ENCODE data around the gene IDI1.
"Not testable (repeated sequence)": the region's sequence is repeated elsewhere in the genome, so short reads cannot be mapped to it uniquely, and the experiment has no call there.

Gene IDI1

DNA sequence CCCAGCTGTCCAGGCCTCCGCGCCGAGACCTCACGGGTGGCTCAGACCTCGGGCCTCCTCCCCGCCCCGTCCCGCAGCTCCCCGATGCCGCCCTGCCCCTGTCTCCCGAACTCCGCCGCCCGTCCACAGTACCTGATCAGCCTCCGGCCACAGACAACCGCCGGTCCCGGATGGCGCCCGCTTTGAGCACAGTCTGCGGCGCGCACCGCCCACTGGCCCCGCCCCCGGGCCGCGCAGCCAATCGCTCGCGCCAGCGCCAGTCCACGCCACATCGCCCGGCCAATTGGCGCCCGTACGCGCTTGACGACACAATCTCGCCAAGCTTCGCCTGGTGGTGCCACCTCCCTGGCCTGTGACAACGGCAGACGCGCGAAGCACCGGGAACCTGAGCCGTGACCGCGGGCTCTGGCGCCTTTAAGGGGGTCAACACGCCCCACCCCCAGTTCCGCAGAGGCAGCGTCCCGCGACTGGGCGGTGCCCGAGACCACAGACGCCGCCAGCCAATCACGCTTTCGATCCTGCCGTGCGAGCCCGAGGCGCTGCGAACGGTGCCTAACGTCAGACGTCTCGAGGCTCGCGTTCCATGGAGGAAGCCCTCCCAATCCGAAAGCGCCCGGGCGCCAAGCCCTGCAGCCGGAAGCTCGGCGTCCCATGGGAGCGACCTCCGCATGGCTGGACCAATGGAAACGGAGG, at the start of gene IDI1:
IDI1 (minus strand) TSS at position 388 of the 693 bp plus-strand sequence; CDS start at position 272, 116 bp downstream.
- DNase-seq = peak; percentile 90 to 100 (median 99)

DNA sequence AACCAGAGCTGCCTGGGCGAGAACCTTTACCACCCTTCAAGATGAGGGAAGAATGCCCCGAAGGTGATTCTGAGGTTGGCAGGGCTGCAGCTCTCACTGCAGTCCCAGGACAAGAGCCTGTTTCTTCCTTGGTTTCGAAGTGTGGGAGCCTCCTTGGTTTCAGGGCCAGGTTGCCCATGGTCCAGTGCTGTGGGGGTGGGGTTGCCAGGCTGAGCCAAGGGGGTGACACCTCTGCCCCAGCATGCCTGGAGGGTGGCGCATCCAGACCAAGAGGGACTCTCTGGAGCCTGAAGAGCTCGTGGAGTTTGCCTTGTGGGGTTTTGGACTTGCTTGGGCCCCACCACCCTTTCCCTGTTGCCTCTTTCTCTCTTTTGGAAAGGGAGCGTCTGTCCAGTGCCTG, 48.5 kb upstream of the IDI1 start:
- DNase-seq = no peak

DNA sequence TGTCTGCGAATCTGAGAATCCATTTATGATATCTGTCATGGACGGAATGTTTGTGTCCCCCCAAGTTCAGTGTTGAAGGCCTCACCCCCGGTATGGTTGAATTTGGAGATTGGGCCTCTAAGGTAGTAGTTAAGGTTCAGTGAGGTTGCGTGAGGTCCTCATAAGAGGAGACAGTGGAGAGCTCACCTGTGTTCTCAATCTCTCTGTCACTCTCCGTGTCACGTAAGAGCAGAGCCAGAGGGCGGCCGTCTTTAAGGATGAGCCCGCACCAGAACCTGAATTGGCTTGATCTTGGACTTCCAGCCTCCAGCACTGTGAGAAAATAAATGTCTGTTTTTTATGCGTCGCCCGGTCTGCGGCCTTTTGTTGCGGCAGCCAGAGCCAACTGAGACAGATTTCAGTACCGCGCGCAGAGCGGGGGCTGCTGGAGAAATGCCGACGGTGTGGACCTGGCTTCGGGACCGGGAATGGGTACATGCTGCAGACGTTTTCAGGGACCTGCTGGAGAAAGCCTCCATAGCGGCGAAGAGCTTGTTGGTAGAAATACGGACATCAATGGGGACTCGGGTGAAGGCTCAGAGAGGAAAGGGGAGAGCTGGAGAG, 47.5 kb upstream of the IDI1 start:
- no peak for DNase-seq

DNA sequence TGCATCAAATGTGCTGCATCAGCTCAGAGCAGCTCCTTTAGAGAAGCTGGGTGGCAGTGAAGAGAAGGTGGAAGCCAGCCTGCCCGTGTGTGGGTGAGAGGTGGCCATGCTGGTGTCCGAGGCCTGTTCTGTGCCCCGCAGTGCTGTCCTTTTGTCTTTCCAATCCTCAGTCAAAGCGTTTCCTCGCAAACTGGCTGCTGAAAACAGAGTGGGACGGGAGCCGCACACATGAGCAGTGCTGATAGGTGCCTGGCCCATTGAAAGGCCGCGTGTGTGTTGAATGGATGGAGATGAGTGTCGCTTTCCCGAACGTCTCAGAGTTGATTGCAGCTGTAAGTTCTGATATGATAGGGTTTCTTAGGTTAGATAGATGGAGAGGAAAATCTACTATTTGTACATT, 46.6 kb upstream of the IDI1 start:
- no peak for DNase-seq

DNA sequence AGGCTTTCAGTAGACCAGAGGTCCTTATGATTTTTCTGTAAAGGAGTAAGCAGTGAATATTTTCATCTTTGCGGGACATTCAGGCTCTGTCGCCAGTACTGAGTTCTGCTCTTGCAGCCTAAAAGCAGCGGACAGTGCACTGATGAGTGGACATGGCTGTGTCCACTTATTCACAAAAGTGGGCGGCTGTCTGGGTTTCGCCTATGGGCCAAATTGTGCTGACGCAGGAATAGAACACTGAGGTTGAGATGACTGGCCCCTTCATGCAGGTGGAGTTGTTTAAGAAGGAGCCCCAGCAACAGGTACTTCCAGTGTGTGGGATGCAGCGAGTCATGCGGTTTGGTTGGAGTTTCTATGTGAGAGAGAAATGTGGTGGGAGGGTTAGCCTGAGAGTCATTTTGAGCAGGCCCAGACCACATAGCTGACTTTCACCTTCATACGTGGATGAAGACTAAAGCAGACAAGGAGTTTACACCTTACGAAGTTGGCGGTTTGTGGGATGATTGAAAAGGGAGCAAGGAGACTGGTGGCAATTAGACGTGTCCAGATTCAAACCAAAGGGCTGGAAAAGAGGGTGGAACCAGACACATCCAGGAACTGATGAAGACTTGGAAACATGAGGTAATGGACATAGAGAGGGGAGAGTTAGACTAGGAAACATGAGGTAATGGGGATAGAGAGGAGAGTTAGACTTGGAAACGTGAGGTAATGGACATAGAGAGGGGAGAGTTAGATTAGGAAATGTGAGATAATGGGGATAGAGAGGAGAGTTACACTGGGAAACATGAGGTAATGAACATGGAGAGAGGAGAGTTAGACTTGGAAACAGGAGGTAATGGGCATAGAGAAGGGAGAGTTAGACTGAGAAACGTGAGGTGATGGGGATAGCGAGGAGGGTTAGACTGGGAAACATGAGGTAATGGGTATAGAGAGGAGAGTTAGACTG, 45.5 kb upstream of the IDI1 start:
- no peak for DNase-seq

DNA sequence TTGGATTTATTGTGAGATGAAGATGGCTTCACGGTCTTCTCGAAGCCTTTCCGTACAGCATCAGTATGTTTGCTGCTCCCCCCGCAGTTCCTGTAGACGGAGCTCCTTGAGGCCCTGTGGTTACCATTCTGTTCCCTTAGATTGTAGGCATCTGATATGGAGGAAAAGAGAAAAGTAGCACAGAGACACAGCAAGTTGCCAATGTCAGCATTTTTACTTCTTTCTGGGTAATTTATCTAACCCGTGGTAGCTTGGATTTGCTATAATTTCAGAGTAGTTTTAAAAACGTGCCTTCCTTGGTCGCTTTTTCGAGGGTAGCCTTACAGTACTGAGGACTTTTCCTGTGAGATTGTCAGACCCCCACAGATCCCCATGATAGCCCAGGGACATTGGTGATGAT, 44.8 kb upstream of the IDI1 start:
- DNase-seq = no peak

DNA sequence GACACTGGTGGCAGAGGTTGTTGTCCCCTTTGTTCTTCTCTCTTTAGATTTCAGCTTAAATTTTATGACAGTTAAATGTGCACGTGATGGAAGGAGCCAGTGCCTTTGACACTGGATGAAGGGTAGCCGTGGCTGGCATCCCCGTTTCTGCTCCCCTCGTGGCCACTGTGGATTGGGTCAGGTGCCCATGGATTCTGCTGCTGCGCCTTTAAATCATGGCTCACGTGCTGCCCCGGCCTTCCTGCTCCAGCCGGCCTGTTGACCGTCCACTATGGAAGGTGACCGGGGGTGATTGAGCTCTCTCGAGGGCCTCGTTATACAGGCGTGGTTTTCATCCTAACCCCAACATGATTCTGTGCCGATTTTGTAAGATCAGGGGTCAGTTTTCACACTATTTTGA, 41.8 kb upstream of the IDI1 start:
- no peak for DNase-seq

DNA sequence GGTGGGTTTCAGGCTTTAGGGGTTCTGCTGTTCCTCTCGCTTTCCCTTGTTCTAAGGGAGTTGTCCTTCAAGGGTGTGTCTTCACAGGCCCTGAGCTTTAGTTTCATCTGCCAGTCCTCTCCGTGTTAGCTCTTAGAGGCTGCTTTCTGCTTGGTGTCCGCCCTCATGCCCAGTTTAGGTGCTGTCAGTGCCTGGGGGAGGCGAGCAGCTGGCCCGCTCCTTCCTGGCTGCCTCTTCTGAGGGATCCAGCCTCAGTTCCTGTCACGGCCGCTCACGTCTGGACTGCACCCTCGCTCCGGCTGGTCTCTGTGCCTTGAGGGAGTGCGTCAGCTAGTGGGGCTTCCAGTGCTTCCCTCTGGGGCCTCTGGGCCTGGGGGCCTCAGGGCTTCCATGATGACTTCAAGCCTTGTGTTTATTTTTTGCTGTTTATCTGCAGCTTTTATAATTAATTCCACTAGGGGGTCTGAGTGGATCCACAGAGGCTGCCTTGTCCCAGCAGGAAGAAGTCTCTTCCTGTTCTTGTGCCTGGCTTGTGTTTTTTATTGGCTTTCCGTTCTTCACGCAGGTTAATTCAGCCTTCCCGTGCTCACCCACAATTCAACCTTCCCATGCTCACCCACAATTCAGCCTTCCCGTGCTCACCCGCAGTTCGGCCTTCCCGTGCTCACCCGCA, 40.2 kb upstream of the IDI1 start:
- no peak for DNase-seq

DNA sequence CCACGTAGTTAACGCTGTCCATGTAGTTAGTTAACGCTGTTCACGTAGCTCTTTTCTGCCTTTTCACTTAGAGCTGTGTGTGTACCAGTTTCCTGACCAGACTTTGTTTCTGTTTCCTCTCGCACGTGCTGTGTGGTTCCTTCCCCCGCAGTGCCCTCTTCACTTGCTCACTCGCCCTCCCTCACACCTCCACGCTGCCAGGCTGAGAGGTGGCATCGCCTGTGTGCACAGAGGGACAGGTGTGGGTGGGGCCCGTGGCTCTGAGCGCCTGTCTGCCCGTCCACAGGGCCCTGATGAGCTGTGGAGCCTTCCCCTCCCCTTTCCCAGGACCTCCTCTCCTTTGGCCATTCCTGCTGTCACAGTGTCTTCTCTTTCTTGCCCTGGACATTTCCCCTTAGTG, 37.9 kb upstream of the IDI1 start:
- DNase-seq = no peak

DNA sequence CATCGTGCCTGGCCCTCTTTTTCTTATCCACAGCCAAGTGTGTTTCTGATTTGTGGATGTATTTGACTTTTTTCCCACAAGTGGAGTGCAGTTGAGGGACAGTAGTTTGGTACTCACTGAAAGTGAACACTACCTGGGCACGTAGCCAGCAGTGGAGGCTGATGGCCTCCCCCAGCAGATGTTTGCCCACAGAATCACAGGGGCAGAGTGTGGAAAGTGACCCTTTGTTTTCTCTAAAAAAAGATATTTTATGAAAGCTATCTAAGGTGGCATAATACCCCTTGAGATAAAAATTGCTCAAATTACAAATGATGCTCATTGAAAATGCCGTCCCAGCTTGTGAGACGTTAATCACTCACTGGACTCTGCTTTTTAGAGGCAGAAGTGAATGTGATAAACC, 36.3 kb upstream of the IDI1 start:
- no peak for DNase-seq

DNA sequence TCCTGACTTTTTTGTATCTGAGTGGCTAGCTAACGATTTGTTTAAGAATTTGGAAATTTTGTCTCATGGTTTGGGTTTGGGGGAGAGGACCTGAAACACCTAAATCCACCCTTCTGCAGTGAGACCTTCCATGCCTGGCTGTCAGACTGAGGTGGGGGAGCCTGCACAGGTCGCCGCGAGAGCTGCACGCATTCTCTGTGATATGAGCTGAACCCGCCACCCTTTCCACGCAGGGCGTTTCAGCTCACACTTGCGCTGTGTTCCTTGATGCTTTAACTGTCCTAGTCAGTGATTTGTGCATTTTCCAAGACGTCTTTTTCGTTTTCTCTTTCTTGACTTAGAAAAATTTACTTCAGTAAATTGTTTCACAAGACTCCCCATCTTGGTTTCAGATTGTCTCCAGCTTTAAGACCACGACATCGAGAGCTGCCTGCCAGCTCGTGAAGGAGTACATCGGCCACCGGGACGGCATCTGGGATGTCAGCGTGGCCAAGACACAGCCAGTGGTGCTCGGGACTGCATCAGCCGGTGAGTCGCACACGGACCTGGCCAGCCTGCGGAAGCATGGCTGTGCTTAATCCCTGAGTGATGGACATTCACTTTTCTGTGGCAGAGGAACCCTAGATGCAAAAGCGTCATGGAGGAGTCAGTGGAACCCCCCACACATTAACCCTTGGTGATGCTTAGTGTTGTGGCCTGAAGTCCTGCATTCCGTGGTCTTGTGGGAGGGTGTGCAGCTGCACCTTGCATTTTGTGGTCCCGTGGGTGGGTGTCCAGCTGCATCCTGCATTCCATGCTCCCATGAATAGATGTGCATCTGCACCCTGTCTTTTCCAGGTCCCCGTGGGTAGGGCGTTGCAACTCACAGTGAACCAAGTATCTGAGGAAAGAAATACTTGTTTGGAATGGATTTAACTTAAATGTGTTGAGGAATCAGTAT, 35.4 kb upstream of the IDI1 start:
- no peak for DNase-seq

DNA sequence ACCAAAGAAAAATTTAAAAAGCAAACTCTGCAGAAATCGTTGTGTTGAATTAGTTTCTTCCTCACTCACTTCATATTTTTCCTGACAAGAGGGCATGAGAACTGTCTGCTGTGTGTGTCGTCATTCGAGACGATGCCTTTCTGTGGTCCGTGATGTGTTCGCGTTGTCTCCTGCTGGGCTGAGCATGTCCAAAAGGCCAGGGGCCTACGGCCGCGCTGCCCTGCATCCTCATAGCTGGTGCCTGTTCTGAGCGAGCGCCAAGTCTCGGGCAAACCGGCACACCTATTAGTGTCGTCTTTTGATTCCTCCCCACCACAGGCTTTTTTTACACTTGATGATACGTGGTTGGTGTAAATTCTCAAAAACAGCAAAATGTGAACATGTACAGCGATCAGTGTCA, 34.7 kb upstream of the IDI1 start:
- no peak for DNase-seq

DNA sequence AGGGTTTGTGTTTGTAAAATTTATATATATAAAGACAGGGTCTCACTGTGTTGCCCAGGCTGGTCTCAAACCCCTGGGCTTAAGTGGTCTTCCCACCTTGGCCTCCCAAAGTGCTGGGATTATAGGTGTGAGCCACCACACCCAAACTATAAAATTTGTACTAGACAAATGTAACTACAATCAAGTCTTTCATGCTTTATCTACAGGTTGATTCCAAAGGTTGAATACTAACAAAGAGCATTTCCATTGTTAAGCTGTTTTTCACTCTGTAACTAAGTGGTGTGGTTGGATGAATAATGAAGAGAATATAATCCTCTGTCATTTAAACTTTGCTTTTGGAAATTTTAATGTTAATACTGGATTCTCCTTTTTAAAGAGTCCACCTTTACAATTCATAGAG, 29.7 kb upstream of the IDI1 start:
- DNase-seq = no peak

DNA sequence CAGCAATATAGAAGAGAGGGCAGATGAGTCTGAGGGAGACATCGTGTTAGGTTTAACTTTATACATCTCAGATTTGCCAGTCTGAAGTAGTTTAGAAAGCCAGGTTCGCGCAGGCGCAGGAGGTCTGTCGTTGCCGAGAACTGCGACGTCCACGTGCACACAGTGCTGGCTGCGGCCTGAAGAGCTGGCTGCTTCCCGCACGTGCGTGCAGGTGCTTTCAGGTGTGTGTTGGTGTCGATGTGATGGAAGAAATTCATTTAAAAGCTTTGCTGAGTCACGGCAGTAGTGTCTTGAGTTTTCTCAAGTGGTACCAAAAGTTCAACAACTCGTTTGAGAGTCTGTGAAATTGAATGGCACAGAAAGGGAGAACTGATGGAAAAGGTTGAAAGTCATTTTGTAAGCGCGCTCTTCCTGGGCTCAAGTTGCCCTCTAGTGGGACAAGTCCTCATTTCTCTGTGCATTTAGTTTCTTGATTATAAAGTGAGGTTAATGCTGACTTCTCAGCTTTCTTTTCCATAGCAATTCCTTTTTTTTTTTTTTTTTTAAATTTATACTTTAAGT, 25.9 kb upstream of the IDI1 start:
- DNase-seq = no peak

DNA sequence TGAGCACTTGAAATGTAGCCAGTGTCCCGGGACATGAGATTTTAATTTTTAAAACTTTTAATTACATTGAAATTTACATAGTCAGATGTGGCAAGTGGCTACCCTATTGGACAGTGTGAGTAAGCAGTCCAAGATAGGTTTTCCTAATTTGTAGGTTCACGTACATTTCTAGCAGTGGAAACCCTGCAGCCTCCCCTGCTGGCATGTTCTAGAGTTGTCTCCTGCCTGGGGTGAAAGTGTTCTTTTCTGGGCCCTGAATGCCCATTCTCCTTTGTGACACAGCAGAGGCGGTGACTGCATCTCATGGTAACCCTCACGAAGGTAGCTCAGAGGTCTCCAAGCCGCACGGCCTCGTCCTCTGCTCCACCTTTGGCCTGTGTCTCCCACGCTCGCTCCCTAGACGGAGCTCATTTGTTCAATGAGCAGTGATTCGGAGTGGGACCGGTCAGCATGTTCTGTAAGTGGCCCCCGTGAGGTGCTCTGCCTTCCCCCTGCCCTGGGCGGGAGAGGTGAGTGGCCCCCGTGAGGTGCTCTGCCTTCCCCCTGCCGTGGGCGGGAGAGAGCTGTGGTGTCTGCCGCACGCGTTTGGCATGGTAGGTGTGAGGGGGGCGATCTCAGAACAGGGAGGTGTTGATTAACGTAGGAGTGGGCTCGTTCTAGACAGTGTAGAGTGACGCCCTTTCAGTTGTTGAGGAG, 25.3 kb upstream of the IDI1 start:
- no peak for DNase-seq

DNA sequence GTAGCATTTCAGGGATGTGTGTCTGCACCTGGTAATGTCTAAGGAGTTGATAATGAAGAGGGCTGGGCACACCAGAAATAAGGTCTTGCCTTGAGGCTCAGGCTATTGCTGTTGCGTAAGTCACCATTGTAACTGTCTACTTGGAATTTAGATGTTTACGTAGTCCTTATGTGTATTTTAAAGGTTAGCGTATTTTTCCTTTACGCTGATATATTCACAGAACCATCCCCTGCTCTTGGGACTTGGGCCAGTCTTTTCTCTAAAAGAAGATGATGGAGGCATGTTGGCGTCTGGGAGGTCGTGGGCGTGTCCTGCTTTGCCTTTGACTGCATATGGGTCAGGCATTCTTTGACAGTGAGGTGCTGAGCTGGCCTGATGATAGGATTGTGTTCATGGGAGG, 22.0 kb upstream of the IDI1 start:
- no peak for DNase-seq

DNA sequence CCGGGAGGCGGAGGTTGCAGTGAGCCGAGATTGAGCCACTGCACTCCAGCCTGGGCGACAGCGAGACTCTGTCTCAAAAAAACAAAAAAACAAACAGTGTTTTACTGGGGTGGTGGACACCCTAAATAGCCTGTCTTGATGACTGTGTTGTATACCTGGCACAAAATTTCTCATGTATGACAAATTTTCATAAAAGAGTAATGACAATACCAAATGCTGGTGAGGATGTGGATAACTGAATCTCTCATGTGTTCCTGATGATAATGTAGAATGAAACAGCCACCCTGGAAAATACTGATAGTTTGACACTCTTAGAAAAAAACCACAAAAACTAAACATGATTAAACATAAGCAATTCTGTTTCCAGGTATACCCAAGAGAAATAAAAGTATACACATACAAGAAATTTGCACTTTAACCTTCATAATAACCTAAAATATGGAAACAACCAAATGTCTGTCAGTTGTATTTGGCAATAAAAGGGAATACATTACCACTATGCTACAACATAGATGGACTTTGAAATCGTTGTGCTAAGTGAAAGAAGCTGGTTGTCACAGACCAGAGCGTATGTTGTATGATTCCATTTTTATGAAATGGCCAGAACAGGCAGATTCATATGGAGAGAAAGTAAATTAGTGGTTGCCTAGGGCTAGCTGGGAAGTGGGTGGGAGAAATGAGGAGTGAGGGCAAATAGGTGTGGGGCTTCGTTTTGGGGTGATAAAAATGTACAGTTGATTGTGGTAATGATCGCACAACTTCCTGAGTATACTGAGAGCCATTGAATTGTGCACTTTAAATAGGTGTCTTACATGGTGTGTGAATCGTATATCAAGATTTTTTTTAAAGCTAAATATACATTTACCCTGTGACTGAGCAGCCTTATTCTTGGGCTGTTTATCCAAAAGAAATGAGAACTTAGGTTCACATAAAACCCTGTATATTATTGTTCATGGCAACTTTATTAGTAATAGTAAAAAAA, 19.8 kb upstream of the IDI1 start:
- DNase-seq = no peak

DNA sequence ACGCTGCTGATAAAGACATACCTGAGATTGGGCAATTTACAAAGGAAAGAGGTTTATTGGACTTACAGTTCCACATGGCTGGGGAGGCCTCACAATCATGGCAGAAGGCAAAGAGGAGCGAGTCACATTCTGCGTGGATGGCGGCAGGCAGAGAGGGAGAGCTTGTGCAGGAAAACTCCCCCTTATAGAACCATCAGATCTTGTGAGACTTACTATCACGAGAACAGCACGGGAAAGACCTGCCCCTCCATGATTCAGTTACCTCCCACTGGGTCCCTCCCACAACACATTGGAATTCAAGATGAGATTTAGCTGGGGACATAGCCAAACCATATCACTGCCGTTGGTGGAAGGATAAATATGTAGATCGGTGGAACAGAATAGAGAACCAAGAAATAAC, 17.8 kb upstream of the IDI1 start:
- not testable (repeated sequence) for DNase-seq

DNA sequence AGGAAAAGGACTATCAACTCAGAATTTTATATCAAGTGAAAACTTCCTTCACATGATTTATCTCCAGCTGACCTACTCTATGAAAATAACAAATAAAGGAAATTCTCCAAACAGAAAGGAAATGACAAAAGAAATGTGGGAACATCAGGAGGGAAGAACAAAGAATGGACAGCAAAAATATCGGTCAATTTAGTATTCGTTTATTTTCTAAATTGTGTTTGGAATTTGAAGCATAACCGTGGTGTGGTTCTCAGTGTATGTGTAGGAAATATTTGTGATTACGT, 16.0 kb upstream of the IDI1 start:
- DNase-seq = no peak

All from hypothalamus (tissue), 51 donors.